ENCODE data around the gene COL5A3.

- TF ChIP-seq CTCF (IDR thresholded peaks at IDR 0.05) (no peak), POLR2A (IDR thresholded peaks at IDR 0.05) (no peak)
These were observed 39.0 kb downstream of the COL5A3 start for GRCh38 chr19:9971166-9971897.

Measured in body of pancreas (tissue), 4 donors.